Endometrial microvascular endothelial cells (primary cell): ENCODE measurements around the gene TMCO2. TPM values are rescaled to one million over a fixed set of nuclear protein-coding genes. Genes with fewer than 3 reads are reported as not detected.
"Not testable (repeated sequence)": the region's sequence is repeated elsewhere in the genome, so short reads cannot be mapped to it uniquely, and the experiment has no call there.

ENCODE experiments used
- in situ Hi-C: cut with HindIII; loops from 2 replicates; pipeline ENCODE4 v1.10.0; 2017; ENCODE audit warnings: low sequenced_read_pairs, low pct_unique_long_range_greater_than_20kb; ENCODE audit errors: inconsistent ontology term
- total RNA-seq: library from RNA; depleted of rRNA; stranded (reverse); fragments of >200 nt; gene quantifications from one replicate; pipeline ENCODE4 v1.2.3, GENCODE V29; 2015; ENCODE audit errors: inconsistent ontology term

Gene TMCO2
- total RNA-seq: not detected

GRCh38 chr1:40247655-40248054, at the start of gene TMCO2:
TSS of gene TMCO2 (plus strand) at chr1:40247937. CDS start at chr1:40247994, 57 bp downstream.
- in situ Hi-C loops: no loop called here

- in situ Hi-C loops: no loop called here
Observed at GRCh38 chr1:40199126-40199525, 48.6 kb upstream of the TMCO2 start.

GRCh38 chr1:40204856-40205255, 42.9 kb upstream of the TMCO2 start:
- in situ Hi-C loops: no loop called here

GRCh38 chr1:40210511-40211204, 37.1 kb upstream of the TMCO2 start:
- in situ Hi-C loops: no loop called here

- in situ Hi-C loops: no loop called here
Observed at GRCh38 chr1:40218333-40218732, 29.4 kb upstream of the TMCO2 start.

- in situ Hi-C loops: not testable (repeated sequence)
Observed at GRCh38 chr1:40221471-40221905, 26.2 kb upstream of the TMCO2 start.

- in situ Hi-C loops: no loop called here
Observed at GRCh38 chr1:40221977-40222772, 25.6 kb upstream of the TMCO2 start.

GRCh38 chr1:40224040-40224439, 23.7 kb upstream of the TMCO2 start:
- in situ Hi-C loops: no loop called here

- in situ Hi-C loops: no loop called here
Observed at GRCh38 chr1:40226192-40226591, 21.5 kb upstream of the TMCO2 start.

GRCh38 chr1:40232444-40232843, 15.3 kb upstream of the TMCO2 start:
- in situ Hi-C loops: no loop called here

GRCh38 chr1:40239626-40240025, 8.1 kb upstream of the TMCO2 start:
- in situ Hi-C loops: no loop called here

- in situ Hi-C loops: no loop called here
Observed at GRCh38 chr1:40240390-40240789, 7.3 kb upstream of the TMCO2 start.

GRCh38 chr1:40241362-40241761, 6.4 kb upstream of the TMCO2 start:
- in situ Hi-C loops: no loop called here

GRCh38 chr1:40243351-40243750, 4.4 kb upstream of the TMCO2 start:
- in situ Hi-C loops: no loop called here

- in situ Hi-C loops: no loop called here
Observed at GRCh38 chr1:40244138-40244744, 3.5 kb upstream of the TMCO2 start.

- in situ Hi-C loops: no loop called here
Observed at GRCh38 chr1:40245686-40246085, 2.1 kb upstream of the TMCO2 start.

- in situ Hi-C loops: no loop called here
Observed at GRCh38 chr1:40248412-40248811, 675 bp downstream of the TMCO2 start.

- in situ Hi-C loops: no loop called here
Observed at GRCh38 chr1:40251456-40251855, 3.7 kb downstream of the TMCO2 start.

- in situ Hi-C loops: no loop called here
Observed at GRCh38 chr1:40252601-40253000, 4.9 kb downstream of the TMCO2 start.

- in situ Hi-C loops: no loop called here
Observed at GRCh38 chr1:40255231-40255630, 7.5 kb downstream of the TMCO2 start.
